WERI-Rb-1 (cell line): ENCODE results near the gene OR2G2.

Experiments
- DNase-seq: peaks from one replicate; pipeline ENCODE4 v3.0.0-alpha.2; 2020
- H3K27ac ChIP-seq: fragments of 250-450 bp; sonication (Bioruptor Pico); 2 replicates; pipeline ENCODE4 v1.5.1; 2020; ENCODE audit warnings: mild to moderate bottlenecking, moderate library complexity
- H3K27me3 ChIP-seq: fragments of 250-450 bp; sonication (Bioruptor Pico); 2 replicates; pipeline ENCODE4 v1.5.1; 2021; ENCODE audit warnings: mild to moderate bottlenecking, low read depth, moderate library complexity; ENCODE audit not compliant: insufficient read depth, severe bottlenecking
- H3K36me3 ChIP-seq: fragments of 250-450 bp; sonication (Bioruptor Pico); 2 replicates; pipeline ENCODE4 v1.5.1; 2020; ENCODE audit warnings: mild to moderate bottlenecking, moderate library complexity
- H3K4me3 ChIP-seq: 2 replicates; pipeline ENCODE4 v1.5.1; 2011; ENCODE audit warnings: low read depth, mild to moderate bottlenecking, control low read depth, low read length
- H3K9me3 ChIP-seq: fragments of 250-450 bp; sonication (Bioruptor Pico); 2 replicates; pipeline ENCODE4 v1.5.1; 2021; ENCODE audit warnings: mild to moderate bottlenecking, moderate library complexity; ENCODE audit not compliant: severe bottlenecking
- CTCF ChIP-seq: IDR thresholded peaks from 2 replicates; pipeline ENCODE4 v1.5.1; 2011; ENCODE audit warnings: low read depth, mild to moderate bottlenecking, control low read depth, inconsistent platforms, low read length

OR2G2 gene

GRCh38 chr1:247548769-247549182 lies 39.4 kb upstream of the OR2G2 start, which contains the start of gene GCSAML:
GCSAML (plus strand) TSS chr1:247549134; CDS start chr1:247549192, 58 bp downstream.
- DNase-seq, result no peak

GRCh38 chr1:247551721-247552120 lies 36.4 kb upstream of the OR2G2 start:
- no peak for TF ChIP-seq CTCF
- Histone ChIP-seq H3K27me3 (peaks cover 29% of the 10 kb centered on the region), H3K27ac (no peak overlapping the region), H3K9me3 (no peaks in the 10 kb centered on the region), H3K4me3 (no peak overlapping the region), H3K36me3 (no peaks in the 10 kb centered on the region)
- no peak for DNase-seq

More at GRCh38 chr1:247548769-247549182, 39.4 kb upstream of the OR2G2 start, which contains the start of gene GCSAML:
- H3K4me3 ChIP-seq, result no peak within 1 kb of the TSS
- no peak within 1 kb of the TSS for H3K27ac ChIP-seq
- H3K27me3 ChIP-seq, result peaks cover 44% of the 10 kb centered on the region
- H3K36me3 ChIP-seq, result no peaks in the 10 kb centered on the region
- no peak for TF ChIP-seq CTCF
- no peaks in the 10 kb centered on the region for H3K9me3 ChIP-seq

- no peak for TF ChIP-seq CTCF
- no peak for DNase-seq
- no peak overlapping the region for H3K27ac ChIP-seq
- no peaks in the 10 kb centered on the region for H3K36me3 ChIP-seq
- H3K4me3 ChIP-seq, result no peak overlapping the region
- no peaks in the 10 kb centered on the region for H3K9me3 ChIP-seq
- peaks cover 34% of the 10 kb centered on the region for H3K27me3 ChIP-seq
These were observed 35.9 kb upstream of the OR2G2 start for GRCh38 chr1:247552231-247552630.

- H3K4me3 ChIP-seq, result no peak overlapping the region
- DNase-seq, result no peak
- peaks cover 38% of the 10 kb centered on the region for H3K27me3 ChIP-seq
- no peak overlapping the region for H3K27ac ChIP-seq
- no peak for TF ChIP-seq CTCF
- H3K9me3 ChIP-seq, result no peaks in the 10 kb centered on the region
- H3K36me3 ChIP-seq, result no peaks in the 10 kb centered on the region
These were observed 30.1 kb upstream of the OR2G2 start for GRCh38 chr1:247557926-247558674.

- Histone ChIP-seq H3K36me3 (no peaks in the 10 kb centered on the region), H3K27ac (no peak overlapping the region), H3K4me3 (no peak overlapping the region), H3K27me3 (peaks cover 38% of the 10 kb centered on the region), H3K9me3 (no peaks in the 10 kb centered on the region)
- no peak for TF ChIP-seq CTCF
- DNase-seq, result no peak
These were observed 26.4 kb upstream of the OR2G2 start for GRCh38 chr1:247561711-247562110.
